Ishikawa (cell line): ENCODE data around the gene ICAM2.

Source experiments
- EP300 ChIP-seq: IDR thresholded peaks from 2 replicates; pipeline ENCODE4 v1.6.1; 2012; ENCODE audit warnings: borderline replicate concordance
- MAX ChIP-seq: IDR thresholded peaks from 2 replicates; pipeline ENCODE4 v1.6.1; 2012
- TCF12 ChIP-seq: IDR thresholded peaks from 2 replicates; pipeline ENCODE4 v1.6.1; 2012; ENCODE audit warnings: low read depth
- YY1 ChIP-seq: IDR thresholded peaks from 2 replicates; pipeline ENCODE4 v1.6.1; 2012; ENCODE audit warnings: low read depth

GRCh38 chr17:64020056-64020766 lies at the start of gene ICAM2:
- TF ChIP-seq EP300, result no peak
- TF ChIP-seq TCF12, result no peak
- no peak for TF ChIP-seq MAX
- TF ChIP-seq YY1, result no peak
